ENCODE results near the gene PAM.
"Not testable (repeated sequence)": the region's sequence is repeated elsewhere in the genome, so short reads cannot be mapped to it uniquely, and the experiment has no call there.

The PAM gene

DNA sequence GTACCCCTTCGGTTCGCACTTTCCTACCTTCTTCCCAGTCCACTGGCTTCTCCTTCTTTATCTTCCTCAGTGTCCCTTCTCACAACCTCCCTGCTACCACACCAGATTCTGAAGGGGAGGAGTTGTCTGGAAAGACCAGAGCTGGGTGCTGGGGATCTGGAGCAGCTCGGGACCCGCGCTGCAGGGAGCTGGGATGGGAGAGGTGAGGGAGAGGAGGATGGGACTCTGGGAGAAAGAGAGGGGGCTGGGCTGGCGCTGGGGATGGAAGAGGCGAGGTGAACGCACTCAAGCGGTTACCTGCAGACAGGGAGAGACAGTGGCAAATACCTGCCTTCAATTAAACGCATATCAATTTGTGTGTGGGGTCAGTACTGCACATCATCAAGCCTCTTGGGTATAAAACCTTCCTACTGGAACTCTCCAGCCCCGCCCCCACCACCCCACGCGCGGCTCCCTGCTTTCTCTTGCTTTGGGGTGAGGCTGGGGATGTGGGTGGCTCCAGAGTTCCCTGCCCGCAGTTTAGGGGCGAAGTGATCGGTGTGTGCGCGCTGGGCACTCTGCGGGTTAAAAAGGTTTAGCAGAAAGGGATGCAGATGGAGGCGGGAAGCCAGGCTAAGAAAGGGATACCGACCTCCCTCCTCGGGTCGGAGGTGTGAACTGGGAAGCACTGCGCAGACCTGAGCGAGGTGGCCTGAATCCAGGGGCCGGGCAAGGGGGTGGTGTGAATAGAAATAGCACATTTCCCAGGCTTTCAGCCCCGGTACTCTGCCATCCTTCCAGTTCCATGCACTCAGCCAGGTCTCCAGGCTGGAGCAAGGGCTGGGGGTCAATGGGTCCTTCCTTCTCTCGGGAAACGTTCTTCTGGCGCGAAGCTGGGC is 977 bp upstream of the PAM start:
- DNase-seq, result peak; percentile 43

GRCh38 chr5:102755686-102756371 is 724 bp downstream of the PAM start:
- peak; percentile 65 for DNase-seq

DNA sequence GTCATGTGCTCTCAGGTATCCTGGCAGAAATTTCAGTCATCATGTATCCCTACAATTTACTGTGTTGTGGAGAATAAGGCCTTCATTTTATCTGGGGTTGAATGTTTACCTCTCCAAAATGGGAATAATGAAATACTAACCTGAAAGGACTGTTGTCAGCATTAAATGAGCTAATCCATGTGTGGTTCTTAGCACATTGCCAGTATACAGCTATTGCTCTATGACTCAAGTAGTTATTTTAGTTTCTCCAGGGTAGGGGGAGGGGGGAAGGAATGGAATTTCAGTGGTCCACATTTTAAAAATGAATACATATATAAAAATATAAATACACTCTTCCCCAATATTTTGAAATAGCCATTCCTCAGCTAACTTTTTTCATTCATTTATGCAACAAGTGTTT is 3.5 kb downstream of the PAM start:
- DNase-seq, result no peak

DNA sequence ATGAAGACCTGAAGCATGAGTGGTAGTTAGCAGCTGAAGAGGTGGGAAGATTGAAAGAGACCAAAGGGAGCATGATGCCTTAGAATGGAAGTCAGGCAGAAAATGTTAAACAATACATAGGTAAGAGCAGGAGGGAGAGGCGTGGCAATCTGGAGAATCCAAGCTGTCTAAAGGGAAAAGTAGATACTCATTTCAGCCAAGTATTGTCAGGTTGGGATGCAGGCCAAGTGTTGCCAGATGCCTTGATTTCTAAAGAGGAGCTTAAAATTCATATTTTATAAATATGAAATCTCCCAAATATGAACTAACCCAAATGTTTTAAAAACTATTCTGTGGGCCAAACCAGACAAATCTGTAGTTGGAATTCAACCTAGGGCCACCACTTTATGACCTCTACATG is 4.2 kb downstream of the PAM start:
- no peak for DNase-seq

DNA sequence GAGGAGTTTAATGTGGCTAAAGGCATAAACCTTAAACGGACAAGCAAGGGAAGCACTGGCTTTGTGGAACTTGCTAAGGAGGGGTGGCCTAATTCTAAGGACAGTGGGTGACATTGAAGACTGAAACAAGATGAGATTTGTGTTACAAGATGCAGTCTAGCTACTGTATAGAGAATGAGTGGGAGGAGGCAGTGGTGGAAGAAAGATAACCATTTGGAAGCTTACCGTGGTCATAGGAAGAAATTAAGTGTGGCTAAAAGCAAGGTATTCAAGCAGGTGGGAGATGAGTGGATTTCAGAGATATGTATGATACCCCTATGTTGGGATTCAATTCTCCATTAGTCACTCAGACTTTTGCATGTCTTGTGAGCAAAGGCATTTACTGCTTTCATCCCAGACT is 4.6 kb downstream of the PAM start:
- no peak for DNase-seq

GRCh38 chr5:102760815-102761214 is 5.7 kb downstream of the PAM start:
- DNase-seq, result no peak

DNA sequence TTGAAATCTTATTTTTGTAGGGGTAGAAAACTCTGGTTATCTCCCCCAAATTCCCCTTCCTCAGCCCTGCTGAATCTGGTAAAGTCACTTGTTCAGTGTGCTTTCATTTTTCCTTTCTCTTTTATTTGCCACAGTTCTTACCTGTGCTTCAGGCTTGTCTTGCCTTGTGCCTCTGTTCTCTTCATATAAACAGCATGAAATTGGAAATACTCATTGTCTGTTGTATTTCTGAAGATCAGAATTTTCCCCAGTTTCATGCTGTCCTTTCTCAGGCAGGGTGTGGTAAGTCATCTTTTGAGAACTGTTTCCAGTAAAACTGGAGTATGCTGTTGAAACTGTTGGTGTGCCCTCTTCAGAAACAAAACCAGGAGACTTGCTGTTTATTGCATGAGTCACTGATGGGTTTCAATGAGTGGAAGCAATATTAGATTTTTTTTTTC is 7.0 kb downstream of the PAM start:
- DNase-seq, result no peak

DNA sequence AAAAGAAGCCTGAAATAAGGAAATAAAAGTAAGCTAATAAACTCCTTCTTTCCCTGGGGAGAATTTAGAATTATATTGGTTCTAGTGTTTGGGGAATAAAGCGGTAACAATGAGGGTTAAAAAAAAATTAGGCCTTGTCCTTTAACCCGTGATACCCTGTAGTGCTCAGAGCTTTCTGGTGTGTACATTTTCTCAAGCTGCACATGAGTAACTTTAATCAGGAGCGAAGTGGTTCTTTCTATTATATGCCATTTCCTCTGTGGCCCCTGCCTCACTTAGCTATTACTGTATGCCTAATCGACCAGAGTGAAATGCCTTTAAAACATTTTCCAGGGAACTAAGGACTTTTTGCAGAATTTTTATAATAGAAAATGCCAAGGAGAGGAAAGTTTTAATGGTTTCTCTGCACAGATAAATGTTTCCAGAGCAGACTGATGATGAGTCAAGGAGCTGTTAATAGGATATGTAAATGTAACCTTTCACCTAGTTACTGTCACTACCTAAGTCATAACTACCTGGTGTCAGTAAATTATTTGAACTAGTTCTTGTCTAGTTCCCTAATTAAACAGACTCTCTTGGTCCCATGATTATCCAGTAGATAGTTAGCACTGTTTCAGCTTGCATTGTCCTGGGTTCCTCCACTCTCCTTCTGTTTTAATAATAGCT is 7.6 kb downstream of the PAM start:
- no peak for DNase-seq

GRCh38 chr5:102763734-102764133 is 8.6 kb downstream of the PAM start:
- DNase-seq, result no peak

DNA sequence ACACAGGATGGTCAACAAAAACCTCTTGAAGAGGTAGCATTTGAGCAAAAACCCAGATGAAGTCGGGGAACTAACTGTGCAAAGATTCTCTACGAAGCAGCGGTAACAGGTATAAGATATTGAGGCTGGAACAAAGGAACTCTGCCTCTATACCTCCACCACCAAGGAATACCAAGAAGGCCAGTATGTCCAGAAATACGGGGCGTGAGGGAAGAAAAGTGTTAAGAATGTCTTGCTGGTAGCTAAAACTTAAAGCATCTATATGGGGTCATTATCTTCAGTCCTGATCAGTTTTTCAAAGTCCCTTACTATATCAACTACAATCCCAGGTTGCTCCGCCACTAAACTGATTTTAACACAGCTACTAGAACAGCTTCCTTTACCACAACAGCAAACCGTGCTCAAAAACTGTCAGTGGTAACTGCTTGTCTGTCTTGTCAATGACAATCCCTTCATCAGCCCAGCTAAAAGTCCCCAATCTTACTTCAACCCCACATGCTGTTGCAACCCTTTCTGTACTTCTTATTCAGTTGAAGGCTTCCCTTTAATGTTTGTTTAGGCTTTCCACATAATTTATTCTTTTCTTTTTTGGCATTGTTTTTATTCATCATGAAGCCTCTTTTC is 9.4 kb downstream of the PAM start:
- DNase-seq, result no peak

DNA sequence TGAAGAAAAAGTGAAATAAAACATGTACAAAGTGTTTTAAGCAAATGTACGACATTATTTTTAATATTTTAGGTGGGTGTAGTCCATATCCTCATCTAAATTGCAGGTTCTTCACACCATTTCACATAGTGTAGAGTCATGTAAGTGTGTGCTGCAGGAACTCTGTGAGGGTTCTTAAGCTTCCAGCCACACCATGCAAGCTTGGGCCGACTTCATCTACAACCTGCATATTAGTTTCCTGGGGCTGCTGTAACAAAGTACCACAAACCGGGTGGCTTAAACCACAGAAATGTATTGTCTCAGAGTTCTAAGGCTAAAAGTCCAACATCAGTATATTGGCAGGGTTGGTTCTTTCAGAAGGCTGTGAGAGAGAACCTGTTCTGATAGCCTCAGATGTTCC is 10.2 kb downstream of the PAM start:
- DNase-seq, result no peak

DNA sequence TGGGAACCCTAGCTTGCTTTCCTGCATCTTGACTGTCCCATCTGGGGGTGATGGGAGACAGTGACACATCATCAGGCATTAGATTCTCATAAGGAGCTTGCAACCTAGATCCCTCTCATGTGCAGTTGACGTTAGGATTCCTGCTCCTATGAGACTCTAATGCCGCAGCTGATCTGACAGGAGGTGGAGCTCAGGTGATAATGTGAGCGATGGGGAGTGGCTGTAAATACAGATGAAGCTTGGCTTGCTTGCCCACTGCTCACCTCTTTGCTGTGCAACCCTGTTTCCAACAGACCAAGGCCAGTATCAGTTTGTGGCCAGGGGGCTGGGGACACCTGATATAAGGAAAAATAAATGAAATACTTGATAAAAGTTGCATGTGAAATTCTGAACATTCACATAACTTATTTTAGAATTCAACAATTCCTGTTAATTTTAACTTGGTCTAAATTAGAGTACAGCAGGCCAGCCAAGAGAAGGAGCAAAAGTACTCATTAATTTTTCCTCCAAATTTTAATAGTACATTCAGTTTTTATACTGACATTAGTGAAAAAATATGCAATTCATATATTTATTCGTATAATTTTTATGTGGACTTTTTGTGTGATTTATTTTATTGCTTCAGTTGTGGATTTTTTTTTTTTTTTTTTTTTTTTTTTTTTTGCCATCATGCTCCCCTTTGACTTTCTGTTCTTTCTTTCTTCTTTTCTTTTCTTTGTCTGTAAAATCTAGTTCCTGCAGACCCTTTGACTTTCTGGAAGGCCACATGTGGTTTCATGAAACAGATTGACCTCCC is 11.4 kb downstream of the PAM start:
- no peak for DNase-seq

DNA sequence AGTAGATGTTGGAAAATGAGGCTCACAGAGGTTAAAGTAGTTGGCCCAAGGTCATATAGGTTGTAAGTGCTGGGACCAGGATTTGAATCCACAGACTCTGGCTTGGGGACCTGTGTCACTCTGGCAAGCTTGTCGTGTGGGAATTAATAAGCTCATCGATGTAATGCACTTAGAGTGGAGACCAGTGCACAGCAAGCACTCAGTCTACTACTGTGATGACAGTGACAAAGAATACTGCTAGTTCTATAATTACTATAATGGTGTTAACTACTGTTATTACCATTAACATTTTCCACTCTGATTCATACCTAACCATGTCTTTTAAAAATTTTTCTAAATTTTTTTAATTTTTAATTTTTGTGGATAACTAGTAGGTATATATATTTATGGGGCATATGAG is 12.8 kb downstream of the PAM start:
- no peak for DNase-seq

- DNase-seq, result no peak
Measured at GRCh38 chr5:102770803-102771202, 15.7 kb downstream of the PAM start.

DNA sequence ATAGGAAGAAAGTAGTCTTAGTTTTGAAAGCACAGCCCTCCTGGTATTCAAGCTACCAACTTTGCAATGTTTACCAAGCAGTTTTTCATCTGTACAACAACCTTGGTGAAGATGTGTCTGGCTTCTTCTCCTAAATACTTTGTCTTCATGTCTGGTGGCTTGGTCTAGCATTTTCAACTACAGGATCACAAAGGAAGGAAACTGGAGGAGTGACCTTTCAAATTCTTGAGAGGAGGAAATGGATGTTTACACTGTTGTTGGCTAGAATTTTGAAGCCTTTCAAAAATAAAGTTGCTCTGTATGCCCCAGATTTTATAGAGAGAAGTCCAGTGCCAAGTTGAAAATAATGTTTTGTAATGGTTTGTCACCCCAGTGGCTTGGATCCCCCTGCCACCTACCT is 16.3 kb downstream of the PAM start:
- DNase-seq, result no peak

DNA sequence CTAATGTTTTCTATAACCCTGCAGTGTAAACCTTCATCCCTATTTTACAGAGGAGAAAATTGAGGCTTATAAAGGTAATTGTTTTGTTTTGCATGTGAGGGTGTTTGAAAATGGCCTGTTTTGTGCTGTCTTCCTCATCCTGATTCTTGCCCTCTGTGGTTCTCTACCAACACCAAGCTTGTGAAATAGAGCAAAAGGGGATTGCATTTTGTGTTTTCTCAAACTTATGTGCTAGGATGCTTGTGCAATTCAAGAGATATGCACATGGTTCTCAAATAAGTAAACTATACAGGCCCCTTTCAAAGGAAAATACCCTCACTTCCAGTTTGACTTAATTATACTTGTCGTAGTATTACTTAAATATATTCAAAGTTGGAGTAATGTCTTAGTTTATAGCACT is 17.2 kb downstream of the PAM start:
- no peak for DNase-seq

DNA sequence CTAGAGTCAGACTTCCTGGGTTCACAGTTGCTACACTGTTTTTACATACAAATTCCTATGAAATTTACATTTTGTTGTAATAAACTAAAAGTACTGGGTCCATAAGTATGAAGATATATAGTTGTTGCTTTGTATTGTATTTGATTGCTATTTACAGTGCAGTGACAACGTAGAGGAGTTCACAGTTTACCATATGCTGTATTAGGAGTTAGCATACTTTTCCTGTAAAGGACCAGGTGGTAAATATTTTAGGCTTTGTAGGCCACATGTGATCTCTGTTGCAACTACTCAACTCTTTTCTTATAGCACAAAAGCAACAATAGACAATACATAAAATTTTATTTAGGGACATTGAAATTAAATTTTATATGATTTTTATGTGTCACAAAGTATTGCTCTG is 18.0 kb downstream of the PAM start:
- DNase-seq, result no peak

GRCh38 chr5:102775756-102776155 is 20.7 kb downstream of the PAM start:
- not testable (repeated sequence) for DNase-seq

DNA sequence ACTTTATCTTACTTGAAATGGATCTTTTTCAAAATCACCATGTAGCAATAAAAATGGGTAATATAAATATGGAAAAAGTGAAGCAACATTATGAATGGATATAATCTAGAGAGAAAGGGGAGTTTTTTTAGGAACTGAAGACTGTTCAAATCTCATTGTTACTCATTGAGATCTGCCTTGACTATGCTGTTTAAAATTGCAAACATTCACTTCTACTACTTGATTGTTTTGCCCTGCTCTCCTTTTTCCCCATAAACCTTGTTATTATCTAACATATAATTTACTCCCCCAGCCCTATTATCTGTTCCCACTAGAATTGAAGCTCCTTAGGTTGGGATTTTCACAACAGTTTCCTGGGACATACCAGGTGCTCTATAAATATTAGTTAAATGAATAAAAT is 22.0 kb downstream of the PAM start:
- DNase-seq, result no peak

DNA sequence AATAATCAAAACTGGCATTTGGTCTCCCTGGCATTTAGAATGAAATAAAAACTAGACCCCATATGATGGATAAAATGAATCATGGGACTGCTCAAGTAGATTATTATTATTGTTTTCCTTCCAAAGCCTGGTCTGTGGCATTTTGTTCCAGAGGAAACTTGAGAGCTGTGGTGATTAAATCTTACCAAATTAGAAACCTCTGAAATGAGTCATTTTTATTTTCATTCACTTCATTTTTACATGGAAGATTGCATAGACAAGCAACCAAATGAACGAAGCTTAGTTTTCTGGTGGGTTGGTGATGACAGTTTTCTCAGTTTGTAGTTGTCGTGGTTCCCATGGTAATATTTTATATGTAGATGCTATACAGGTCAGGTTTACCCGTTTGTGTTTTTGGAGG is 23.4 kb downstream of the PAM start:
- DNase-seq, result no peak

DNA sequence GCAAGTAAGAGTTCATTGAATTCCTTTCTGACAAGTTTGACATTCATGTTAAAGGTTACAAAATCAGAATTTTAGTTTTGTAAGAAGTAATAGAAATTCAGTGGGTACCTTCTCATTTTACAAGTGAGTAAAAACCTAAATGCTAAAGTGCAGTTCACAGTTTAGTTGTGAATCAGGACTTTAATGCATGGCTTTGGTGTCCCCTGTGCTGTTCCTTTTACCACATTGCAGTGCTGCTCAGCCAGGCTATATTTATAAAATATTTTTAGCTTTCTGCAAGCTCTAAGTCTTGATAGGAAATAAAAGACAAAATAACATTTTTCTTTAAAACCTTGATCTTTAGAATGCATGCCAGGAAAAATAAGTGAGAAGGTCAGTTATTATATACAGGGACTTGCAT is 26.3 kb downstream of the PAM start:
- DNase-seq, result no peak

DNA sequence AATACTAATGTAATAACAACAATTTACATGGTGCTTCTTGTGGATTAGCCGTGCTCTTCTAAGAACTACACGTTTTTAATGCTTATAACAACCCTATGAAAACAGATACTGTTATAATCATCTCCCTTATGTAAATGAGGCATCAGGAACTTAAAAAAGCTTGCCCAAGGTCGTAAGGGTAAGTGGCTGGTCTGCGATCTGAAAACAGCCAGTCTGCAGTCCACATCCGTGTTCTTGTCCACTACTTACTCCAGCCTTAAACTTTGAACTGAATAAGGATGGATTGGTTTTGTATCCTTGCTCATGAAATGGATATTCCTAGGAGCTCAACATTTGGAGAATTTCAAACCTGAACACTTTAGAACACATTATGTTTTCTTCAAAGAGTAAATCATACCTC is 26.7 kb downstream of the PAM start:
- no peak for DNase-seq
